ENCODE results near the gene RFXANK.
"Not testable (repeated sequence)": the region's sequence is repeated elsewhere in the genome, so short reads cannot be mapped to it uniquely, and the experiment has no call there.

RFXANK gene

GRCh38 chr19:19192078-19192882, at the start of gene RFXANK, which contains the start of gene BORCS8:
RFXANK (plus strand) TSS chr19:19192258; CDS start chr19:19193947, 1,689 bp downstream.
BORCS8 (minus strand) TSS chr19:19192152; CDS start chr19:19192117, 35 bp downstream.
- peak; percentile 99 for DNase-seq (ENCODE audit: low read depth)

GRCh38 chr19:19142347-19142746, 49.7 kb upstream of the RFXANK start:
- no peak for DNase-seq (ENCODE audit: low read depth)

- DNase-seq (ENCODE audit: low read depth) = no peak
Observed at GRCh38 chr19:19145281-19145680, 46.8 kb upstream of the RFXANK start.

GRCh38 chr19:19145684-19146608, 46.1 kb upstream of the RFXANK start:
- DNase-seq (ENCODE audit: low read depth) = no peak

- no peak for DNase-seq (ENCODE audit: low read depth)
Observed at GRCh38 chr19:19146865-19147264, 45.2 kb upstream of the RFXANK start.

- DNase-seq (ENCODE audit: low read depth) = no peak
Observed at GRCh38 chr19:19147344-19147743, 44.7 kb upstream of the RFXANK start.

GRCh38 chr19:19148504-19148903, 43.6 kb upstream of the RFXANK start:
- DNase-seq (ENCODE audit: low read depth) = not testable (repeated sequence)

GRCh38 chr19:19149435-19149834, 42.6 kb upstream of the RFXANK start:
- no peak for DNase-seq (ENCODE audit: low read depth)

GRCh38 chr19:19151418-19151817, 40.6 kb upstream of the RFXANK start:
- no peak for DNase-seq (ENCODE audit: low read depth)

- DNase-seq (ENCODE audit: low read depth) = no peak
Observed at GRCh38 chr19:19152668-19153384, 39.2 kb upstream of the RFXANK start.

- DNase-seq (ENCODE audit: low read depth) = no peak
Observed at GRCh38 chr19:19154768-19155494, 37.1 kb upstream of the RFXANK start.

GRCh38 chr19:19155495-19156219, 36.4 kb upstream of the RFXANK start:
- no peak for DNase-seq (ENCODE audit: low read depth)

GRCh38 chr19:19157808-19158207, 34.2 kb upstream of the RFXANK start:
- no peak for DNase-seq (ENCODE audit: low read depth)

- no peak for DNase-seq (ENCODE audit: low read depth)
Observed at GRCh38 chr19:19159534-19159933, 32.5 kb upstream of the RFXANK start.

- DNase-seq (ENCODE audit: low read depth) = no peak
Observed at GRCh38 chr19:19160461-19161035, 31.5 kb upstream of the RFXANK start.

GRCh38 chr19:19162495-19162894, 29.6 kb upstream of the RFXANK start:
- no peak for DNase-seq (ENCODE audit: low read depth)

- DNase-seq (ENCODE audit: low read depth) = no peak
Observed at GRCh38 chr19:19165396-19165795, 26.7 kb upstream of the RFXANK start.

- DNase-seq (ENCODE audit: low read depth) = no peak
Observed at GRCh38 chr19:19167612-19168011, 24.4 kb upstream of the RFXANK start.

GRCh38 chr19:19169236-19170052, 22.6 kb upstream of the RFXANK start:
- no peak for DNase-seq (ENCODE audit: low read depth)

All from stromal cell of bone marrow (primary cell).